Thoracic aorta (tissue), 2 donors: ENCODE data around the gene ATXN3. TPM values are rescaled to one million over a fixed set of nuclear protein-coding genes. Genes with fewer than 3 reads are reported as not detected.

ENCODE experiments used
- ATAC-seq: fragments of 150-250 bp; one replicate; pipeline ENCODE4 v1.8.0; 2017; ENCODE audit warnings: low read depth; ENCODE audit not compliant: insufficient number of reproducible peaks, low FRiP score
- DNase-seq: peaks from one replicate; pipeline ENCODE4 v3.0.0-alpha.2; 2020; ENCODE audit warnings: low spot score
- H3K27ac ChIP-seq, 2 donors: fragments of 200-600 bp; sonication (generic); 1 replicate in 1 of 2; 2 replicates in 1 of 2; pipeline ENCODE4 v1.5.1; 2016; ENCODE audit warnings: mild to moderate bottlenecking in 2 of 2, moderate library complexity in 2 of 2
- H3K27me3 ChIP-seq: fragments of 200-600 bp; sonication (generic); replicated peaks from 2 replicates; pipeline ENCODE4 v1.6.0; 2016; ENCODE audit warnings: mild to moderate bottlenecking; ENCODE audit not compliant: insufficient read depth
- H3K36me3 ChIP-seq: fragments of 200-600 bp; sonication (generic); one replicate; pipeline ENCODE4 v1.5.1; 2016
- H3K4me1 ChIP-seq, 2 donors: fragments of 200-600 bp; sonication (generic); 1 replicate in 1 of 2; 2 replicates in 1 of 2; pipeline versions ENCODE4 v1.5.1 to v1.6.0; 2016; ENCODE audit warnings: low read depth in 2 of 2, mild to moderate bottlenecking in 1 of 2; ENCODE audit not compliant: control insufficient read depth in 1 of 2
- H3K4me3 ChIP-seq: fragments of 200-600 bp; sonication (generic); 2 replicates; pipeline ENCODE4 v1.5.1; 2016; ENCODE audit warnings: mild to moderate bottlenecking
- H3K9me3 ChIP-seq: fragments of 200-600 bp; sonication (generic); 2 replicates; pipeline ENCODE4 v1.5.1; 2016
- total RNA-seq, 2 donors: library from RNA; depleted of rRNA; stranded (reverse); fragments of >200 nt; gene quantifications; one replicate each; pipeline versions ENCODE4 v1.1.0 to v1.2.3, GENCODE V29; 2016
- TF ChIP-seq, protein P1 (sequence below): fragments of 200-600 bp; sonication (generic); IDR thresholded peaks from one replicate; pipeline ENCODE4 v1.5.1; 2019; ENCODE audit warnings: antibody characterized with exemption

The ATXN3 gene
- total RNA-seq, 2 donors from 2014 or later: 76.9 to 95.9 TPM

DNA sequence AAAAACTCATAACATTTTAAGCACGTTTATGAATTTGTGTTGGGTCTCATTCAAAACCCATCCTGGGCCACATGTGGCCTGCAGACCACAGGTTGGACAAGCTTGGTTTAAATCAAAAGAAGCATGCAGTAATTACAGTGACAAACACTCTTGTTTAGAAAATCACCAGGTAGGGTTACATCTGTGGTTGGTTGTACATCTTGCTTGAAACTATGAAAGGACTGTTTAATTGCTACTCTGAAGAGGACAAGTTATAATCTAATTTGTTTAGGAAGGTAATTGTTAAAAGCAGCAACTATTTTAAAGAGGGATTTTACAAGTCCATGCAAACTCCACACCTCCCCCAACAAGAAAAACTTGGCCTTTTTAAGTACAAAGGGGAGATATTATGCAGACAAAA, 70.5 kb downstream of the ATXN3 start:
- no peaks in the 10 kb centered on the region for H3K9me3 ChIP-seq
- no peak overlapping the region for H3K27ac ChIP-seq
- ATAC-seq (no peak), DNase-seq (no peak)
- no peak overlapping the region for H3K4me3 ChIP-seq
- H3K27me3 ChIP-seq: no peaks in the 10 kb centered on the region
- TF ChIP-seq, protein P1, sequence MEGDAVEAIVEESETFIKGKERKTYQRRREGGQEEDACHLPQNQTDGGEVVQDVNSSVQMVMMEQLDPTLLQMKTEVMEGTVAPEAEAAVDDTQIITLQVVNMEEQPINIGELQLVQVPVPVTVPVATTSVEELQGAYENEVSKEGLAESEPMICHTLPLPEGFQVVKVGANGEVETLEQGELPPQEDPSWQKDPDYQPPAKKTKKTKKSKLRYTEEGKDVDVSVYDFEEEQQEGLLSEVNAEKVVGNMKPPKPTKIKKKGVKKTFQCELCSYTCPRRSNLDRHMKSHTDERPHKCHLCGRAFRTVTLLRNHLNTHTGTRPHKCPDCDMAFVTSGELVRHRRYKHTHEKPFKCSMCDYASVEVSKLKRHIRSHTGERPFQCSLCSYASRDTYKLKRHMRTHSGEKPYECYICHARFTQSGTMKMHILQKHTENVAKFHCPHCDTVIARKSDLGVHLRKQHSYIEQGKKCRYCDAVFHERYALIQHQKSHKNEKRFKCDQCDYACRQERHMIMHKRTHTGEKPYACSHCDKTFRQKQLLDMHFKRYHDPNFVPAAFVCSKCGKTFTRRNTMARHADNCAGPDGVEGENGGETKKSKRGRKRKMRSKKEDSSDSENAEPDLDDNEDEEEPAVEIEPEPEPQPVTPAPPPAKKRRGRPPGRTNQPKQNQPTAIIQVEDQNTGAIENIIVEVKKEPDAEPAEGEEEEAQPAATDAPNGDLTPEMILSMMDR: no peak
- peaks cover 23 to 37% of the 10 kb centered on the region in 2 donors for H3K4me1 ChIP-seq
- H3K36me3 ChIP-seq: peaks cover 13% of the 10 kb centered on the region

DNA sequence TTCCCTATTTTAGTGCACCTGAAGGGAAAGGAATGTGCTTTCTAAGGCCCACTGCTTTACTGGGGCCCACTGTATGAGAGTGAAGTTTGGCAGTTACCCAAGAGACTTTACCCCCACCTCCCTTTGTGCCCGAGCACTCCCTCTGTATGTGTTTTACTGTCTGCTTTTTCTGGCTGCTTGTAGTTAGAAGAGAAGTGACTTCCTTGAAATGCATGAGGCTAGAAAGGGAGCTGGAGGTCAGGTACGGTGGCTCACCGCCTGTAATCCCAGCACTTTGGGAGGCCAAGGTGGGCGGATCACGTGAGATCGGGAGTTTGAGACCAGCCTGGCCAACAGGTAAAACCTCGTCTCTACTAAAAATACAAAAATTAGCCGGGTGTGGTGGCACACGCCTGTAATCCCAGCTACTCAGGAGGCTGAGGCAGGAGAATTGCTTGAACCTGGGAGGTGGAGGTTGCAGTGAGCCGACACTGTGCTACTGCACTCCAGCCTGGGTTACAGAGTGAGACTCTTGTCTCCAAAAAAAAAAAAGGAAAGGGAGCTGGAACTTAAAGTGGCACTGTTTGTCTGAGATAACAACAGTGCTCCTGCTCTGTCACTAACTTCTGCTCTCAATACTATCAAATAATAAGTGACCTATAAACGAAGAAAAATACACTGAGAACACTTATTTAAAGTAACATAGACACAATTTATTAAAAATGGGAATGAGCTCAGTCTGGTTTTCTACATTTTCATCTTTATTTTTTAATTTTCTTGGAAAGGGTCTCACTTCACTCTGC, 72.3 kb downstream of the ATXN3 start:
- Histone ChIP-seq H3K4me3 (no peak overlapping the region), H3K36me3 (peaks cover 18% of the 10 kb centered on the region), H3K27ac (no peak overlapping the region), H3K9me3 (no peaks in the 10 kb centered on the region), H3K27me3 (no peaks in the 10 kb centered on the region), H3K4me1 (peaks cover 23 to 36% of the 10 kb centered on the region in 2 donors)
- DNase-seq (no peak), ATAC-seq (no peak)
- TF ChIP-seq, protein P1: no peak

DNA sequence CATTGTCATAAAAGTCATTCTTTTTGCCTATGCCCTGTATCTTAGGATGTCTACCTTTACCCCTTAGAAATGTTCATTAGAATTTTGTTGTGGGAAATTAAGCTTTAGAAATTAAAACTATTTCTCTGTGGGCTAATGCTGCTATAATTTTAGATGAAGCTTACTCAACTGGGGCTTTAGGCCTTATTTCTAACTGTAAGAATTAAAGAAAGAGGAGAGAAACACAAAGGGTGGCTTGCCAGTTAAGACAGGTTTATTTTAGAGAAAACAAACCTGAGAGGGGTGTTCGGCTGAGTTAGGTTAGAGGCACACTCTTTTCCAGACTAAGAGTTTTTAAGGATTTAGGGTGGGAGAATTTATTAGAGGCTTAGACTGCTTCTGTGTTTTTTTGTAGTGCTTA, 72.9 kb downstream of the ATXN3 start:
- DNase-seq (no peak), ATAC-seq (no peak)
- no peak overlapping the region for H3K4me3 ChIP-seq
- no peaks in the 10 kb centered on the region for H3K9me3 ChIP-seq
- TF ChIP-seq, protein P1: no peak
- peaks cover 18 to 36% of the 10 kb centered on the region in 2 donors for H3K4me1 ChIP-seq
- H3K27ac ChIP-seq: no peak overlapping the region
- H3K36me3 ChIP-seq: peaks cover 18% of the 10 kb centered on the region
- no peaks in the 10 kb centered on the region for H3K27me3 ChIP-seq

GRCh38 chr14:92026548-92027190, 79.7 kb downstream of the ATXN3 start:
- Histone ChIP-seq H3K27ac (no peak overlapping the region), H3K36me3 (peaks cover 15% of the 10 kb centered on the region), H3K4me3 (no peak overlapping the region), H3K9me3 (no peaks in the 10 kb centered on the region), H3K4me1 (peaks cover 0 to 2% of the 10 kb centered on the region in 2 donors), H3K27me3 (no peaks in the 10 kb centered on the region)
- TF ChIP-seq, protein P1: no peak
- no peak for DNase-seq
- no peak for ATAC-seq

- Histone ChIP-seq H3K27me3 (no peaks in the 10 kb centered on the region), H3K4me3 (no peak overlapping the region), H3K4me1 (peaks cover 0 to 2% of the 10 kb centered on the region in 2 donors), H3K36me3 (peaks cover 13% of the 10 kb centered on the region), H3K27ac (no peak overlapping the region), H3K9me3 (no peaks in the 10 kb centered on the region)
- TF ChIP-seq, protein P1: no peak
- ATAC-seq (no peak), DNase-seq (no peak)
These were observed 84.3 kb downstream of the ATXN3 start for GRCh38 chr14:92022036-92022435.
